GM18511 (cell line): ENCODE data around the gene CETP.
"Not testable (repeated sequence)": the region's sequence is repeated elsewhere in the genome, so short reads cannot be mapped to it uniquely, and the experiment has no call there.

Experiments used
- ATAC-seq: cut with Tn5 transposase; IDR thresholded peaks from one replicate; pipeline ENCODE4 v1.9.1; 2021; ENCODE audit warnings: mild to moderate bottlenecking, moderate library complexity; ENCODE audit not compliant: unreplicated experiment

The CETP gene

DNA sequence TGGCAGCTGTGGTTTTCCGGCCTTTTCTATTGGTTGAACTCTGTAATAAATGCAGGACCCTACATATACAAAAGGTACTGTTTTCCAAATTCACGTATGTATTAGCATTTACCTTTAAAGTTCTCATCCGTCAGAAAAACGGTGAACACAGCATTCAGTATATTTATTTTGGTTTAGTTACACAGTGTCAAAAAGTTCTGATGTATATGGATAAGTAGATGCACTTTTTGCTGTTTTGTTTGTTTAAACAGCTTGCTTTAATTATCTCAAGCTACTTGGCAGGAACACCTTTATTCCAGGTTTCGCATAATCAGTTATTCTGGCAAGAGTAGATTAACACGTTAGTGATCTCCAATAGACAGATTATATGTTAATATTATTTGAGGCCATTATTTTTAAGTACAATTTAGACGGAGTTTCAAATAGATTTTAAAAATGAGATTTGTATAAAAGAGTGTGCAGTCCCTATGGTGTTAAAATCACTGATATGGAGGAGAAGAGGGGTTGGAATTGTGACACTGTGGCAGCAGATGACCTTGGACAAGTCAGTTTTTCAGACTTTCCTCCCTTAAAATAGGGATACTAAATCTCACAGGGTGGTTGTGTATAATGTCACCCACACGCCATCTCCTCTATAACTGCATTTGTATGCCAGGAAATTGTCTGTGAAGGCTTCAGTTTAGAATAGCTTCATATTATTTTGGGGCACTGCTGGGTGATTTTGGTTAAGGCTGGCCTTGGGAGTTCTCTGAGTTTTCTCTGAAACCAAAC, 27.7 kb upstream of the CETP start:
- ATAC-seq: no peak

DNA sequence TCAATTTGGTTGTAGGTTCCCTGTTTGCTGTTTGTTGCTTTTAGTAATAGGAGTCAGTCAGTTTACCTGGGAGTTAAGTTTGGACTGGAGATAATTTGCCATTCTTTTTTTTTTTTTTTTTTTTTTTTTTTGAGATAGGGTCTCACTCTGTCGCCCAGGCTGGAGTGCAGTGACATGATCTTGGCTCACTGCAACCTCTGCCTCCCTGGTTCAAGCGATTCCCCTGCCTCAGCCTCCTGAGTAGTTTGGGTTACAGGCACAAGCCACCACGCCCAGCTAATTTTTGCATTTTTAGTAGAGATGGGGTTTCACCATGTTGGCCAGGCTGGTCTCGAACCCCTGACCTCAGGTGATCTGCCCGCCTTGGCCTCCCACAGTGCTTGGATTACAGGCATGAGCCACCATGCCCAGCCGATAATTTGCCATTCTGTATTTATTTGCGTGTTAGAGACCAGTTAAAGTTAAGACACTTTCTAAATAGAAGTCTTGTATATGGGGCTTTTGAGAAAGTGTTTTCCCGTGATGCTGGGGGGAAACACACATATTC, 27.1 kb upstream of the CETP start:
- ATAC-seq: not testable (repeated sequence)

DNA sequence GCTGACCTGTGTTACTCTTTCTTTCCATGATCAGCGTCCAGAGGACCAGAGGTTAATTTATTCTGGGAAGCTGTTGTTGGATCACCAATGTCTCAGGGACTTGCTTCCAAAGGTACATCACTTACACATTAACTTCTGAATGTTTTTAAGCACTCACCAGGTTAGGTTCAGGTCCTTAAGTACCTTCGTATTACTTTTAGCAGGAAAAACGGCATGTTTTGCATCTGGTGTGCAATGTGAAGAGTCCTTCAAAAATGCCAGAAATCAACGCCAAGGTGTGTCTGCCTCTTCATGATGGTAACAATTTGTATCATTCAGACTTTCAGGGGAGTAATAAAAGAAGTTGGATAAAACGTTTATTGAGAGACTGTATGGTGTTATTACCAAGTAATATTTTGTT, 26.5 kb upstream of the CETP start:
- no peak for ATAC-seq

DNA sequence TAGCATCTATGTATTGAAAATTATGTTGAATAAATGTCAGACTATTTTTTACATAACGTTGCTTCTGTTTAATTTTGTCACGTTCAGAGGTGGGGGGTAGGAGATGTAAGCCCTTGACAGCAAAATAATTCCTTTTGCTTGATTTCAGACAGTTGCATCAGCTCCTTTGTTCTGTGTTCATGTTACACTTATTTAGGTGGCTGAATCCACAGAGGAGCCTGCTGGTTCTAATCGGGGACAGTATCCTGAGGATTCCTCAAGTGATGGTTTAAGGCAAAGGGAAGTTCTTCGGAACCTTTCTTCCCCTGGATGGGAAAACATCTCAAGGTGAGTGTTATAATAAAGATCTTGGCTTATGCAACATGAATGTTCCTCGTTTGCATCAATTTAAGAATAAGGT, 25.3 kb upstream of the CETP start:
- ATAC-seq: no peak

DNA sequence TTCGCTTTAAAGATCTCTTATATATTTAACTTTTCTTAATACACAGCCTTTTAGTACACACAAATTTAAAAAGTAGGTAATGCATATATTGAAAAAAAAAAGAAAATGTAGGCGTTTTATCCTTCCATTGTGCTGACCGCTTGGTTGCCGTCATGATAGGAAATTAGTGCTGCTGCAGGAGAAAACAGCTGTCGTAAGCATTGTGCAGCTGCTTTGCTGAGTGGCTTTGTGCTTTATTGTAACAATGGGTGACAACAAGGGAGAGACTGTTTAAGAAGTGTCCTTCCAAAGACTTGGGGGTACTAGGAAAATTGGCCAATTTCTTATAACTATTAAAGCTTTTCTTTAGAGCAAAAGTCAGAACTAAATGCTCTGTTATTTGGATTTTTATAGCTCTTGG, 24.8 kb upstream of the CETP start:
- ATAC-seq: no peak

DNA sequence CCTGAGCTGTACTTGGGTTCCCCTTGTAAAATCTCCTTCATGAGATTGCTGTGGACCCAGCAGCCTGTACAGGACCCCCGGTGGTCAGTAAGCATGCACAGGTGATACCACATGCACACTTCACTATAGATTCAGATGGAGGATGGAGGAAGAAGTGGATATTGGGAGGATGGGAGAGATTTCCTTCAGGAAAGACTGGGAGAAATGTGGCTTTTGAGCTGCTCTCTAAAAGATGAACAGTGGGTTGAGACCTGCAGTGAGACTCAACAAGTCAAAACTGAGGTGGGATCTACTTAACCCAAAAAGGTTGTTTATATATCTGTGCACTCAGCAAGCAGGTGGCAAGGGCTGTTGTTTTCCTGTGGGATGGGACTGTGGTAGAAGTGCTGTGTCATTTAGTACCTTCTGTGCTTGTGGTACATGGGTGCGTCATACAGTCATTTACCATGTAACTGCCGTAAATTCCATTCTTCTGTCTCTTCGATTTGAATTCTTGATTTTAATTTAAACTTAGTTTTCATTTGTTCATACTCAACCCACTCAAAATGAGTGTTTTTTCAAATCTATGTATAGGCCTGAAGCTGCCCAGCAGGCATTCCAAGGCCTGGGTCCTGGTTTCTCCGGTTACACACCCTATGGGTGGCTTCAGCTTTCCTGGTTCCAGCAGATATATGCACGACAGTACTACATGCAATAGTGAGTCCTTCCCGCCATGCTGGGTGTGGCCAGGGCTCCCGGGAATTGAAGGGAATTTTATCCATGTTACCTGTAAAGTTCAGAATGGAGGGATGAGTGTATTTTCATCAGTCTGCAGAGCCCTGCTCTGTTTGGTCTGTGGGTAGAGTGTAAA, 22.9 kb upstream of the CETP start:
- no peak for ATAC-seq

- ATAC-seq: no peak
These were observed 21.9 kb upstream of the CETP start for GRCh38 chr16:56939801-56940200.

- no peak for ATAC-seq
These were observed 20.7 kb upstream of the CETP start for GRCh38 chr16:56941092-56941491.

DNA sequence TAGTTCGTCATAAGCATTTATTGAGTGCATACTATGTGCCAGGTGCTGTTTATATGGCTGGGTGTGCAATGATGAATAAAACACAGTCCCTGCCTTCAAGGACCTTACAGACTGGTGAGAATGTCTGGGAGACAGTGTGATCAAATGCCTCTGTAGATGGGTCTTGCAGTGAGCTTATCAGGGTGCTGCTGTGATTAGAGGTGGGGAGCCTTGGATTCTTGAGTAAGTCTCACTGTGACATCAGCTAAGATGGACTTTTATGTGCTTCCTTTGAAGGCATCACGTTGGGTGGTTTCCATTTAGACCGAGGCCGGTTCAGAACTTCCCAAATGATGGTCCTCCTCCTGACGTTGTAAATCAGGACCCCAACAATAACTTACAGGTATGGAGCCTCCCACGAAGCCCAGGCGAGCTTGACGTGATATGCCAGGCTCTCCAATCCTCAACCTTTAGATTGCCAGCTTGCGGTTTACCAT, 19.9 kb upstream of the CETP start:
- ATAC-seq: no peak

DNA sequence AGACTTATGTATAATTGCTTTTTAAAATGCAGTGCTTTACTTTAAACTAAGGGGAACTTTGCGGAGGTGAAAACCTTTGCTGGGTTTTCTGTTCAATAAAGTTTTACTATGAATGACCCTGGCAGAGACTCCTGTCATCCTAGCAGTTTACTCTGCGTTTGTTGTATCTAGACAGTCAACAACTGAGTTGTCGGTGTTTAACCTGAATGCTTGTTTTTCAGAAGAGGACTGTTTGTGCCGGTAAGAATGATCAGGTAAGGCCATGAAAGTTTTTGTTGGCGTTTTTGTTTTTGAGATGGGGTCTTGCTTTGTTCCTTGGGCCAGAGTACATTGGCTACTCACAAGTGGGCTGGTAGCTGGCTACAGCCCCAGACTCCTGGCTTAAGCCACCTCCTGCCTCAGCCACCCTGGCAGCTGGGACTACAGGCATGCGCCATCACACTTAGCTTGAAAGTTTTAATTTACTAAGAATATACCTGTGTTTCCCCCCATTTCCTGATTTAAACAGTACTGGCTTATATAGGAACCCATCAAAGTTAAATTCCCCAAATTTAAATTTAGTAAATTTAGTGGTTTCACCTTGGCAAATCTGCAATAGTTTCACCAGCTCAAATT, 17.9 kb upstream of the CETP start:
- ATAC-seq: no peak

- peak; percentile 43 for ATAC-seq
These were observed 16.6 kb upstream of the CETP start for GRCh38 chr16:56944954-56945839.

- ATAC-seq: no peak
These were observed 15.8 kb upstream of the CETP start for GRCh38 chr16:56945847-56946527.

DNA sequence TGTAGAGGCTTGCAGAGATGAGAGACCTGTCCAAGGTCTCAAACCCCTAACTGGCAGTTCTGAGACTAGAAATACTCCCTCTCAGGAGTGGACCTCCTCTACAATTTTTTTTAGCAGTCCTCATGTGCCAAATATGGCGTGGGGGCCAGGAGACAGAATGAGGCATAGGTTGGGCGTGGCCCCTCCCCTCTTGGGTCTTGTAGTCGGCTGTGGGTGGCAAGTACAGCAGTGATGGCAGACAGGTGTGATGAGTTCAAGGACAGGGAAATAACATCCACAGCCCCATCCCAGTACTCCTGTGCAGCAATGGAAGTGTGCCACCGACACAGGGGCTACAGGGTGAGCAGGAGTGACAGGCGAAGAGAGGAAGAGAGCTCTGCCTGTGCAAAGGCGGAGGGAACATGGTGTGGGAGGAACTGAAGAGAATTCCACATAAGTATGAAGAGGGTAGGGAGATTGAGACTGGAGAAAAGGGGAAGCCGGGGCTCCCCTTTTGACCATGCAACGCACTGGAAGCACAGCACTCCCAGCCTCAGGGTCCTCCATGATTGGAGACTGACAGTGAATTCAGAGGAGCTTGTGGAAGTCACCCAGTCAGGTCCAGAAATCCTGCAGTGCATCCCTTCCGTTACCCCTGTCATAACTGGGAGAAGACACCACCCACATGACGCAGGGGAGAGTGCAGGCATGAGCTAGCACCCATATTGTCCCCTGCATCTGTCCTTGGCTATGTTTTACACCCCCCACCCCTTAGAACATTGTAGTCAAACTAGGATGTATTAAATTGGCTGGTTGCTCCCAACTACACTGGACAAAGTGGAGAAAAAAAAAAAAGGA, 14.8 kb upstream of the CETP start:
- ATAC-seq: no peak

- ATAC-seq: no peak
These were observed 14.2 kb upstream of the CETP start for GRCh38 chr16:56947604-56947995.

DNA sequence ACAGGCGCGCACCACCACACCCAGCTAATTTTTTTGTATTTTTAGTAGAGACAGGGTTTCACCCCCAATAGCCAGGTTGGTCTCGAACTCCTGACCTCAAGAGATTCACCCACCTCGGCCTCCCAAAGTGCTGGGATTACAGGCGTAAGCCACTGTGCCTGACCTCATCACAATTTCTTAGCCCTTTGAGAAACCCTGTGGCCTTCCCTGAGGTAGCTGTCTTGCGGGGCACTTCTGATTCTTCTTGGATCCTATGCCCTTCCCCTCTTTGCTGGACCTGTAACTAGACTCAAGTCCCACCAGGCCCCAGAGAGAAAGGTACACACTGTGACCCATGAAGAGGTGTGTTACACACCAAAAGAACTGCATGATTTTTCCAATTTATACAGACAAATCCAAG, 13.5 kb upstream of the CETP start:
- ATAC-seq: no peak

DNA sequence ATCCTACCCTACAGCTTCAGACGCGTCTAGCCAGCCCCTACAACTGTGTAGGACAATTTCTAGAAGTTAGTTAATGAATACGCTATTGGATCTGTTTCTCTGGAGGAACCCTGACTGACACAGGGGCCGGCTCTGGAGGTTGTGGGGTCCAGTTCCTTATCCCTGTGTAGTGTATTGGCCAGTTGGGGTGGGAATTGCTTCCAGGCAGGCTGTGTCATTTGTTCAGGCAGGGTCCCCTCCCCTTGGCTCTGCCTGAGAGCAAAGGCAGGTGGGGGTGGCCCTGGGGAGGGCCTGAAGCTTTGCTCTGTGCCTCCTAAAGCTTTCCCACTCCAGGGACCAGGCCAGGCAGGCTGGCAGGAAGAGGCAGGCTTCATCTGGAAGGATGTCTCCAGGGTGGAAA, 11.7 kb upstream of the CETP start:
- ATAC-seq: no peak

GRCh38 chr16:56950455-56950854, 11.3 kb upstream of the CETP start:
- no peak for ATAC-seq

DNA sequence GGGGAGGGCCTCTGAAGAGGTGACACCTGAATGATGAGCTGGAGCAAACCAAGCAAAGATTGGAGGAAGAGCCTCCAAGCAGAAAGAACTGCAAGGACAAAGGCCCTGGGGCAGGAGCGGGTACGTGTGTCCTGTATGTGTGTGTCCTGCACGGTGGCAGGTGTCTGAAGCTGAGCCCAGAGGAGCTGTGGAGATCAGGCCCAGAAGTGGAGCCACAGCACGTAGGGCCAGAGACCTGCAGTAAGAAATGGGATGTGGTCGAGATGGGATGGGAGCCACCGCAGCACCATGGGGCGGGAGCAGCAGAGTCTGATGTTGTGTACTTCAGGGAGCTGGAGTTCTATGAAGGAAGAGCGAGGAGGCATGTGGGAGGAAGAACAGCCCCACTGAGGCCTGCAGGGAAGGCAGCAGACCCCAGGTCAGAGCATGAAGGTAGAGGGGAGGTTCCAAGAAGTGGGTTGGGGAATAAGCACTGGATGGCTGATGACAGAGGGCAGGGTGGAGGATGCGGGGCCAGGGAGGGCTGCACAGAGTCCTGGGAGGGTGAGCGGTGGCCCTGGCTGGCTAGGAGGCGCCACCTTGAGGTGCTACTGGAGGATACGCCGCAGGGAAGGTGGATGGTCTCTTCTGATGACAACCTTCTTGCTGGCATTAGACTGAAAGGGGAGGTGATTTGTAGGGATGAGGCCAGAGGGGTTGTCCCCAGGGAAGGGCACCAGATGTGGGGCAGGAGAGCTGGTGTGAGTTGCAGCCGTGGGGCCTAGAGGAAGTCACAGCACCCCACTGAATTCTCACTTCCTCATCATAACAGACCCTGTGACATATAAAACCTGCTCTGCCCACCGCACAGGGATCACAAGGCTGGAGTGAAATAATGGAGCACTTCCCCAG, 10.6 kb upstream of the CETP start:
- ATAC-seq: peak; percentile 74
